Mononuclear cell (primary cell): ENCODE results near the gene GEMIN8. TPM values are rescaled to one million over a fixed set of nuclear protein-coding genes. Genes with fewer than 3 reads are reported as not detected.
A peak's percentile ranks its signal among the peaks of the same experiment; 100 is the strongest.

Experiments used
- H3K27me3 ChIP-seq: 2 replicates; pipeline ENCODE4 v1.6.0; 2011; ENCODE audit warnings: low read length, control low read depth; ENCODE audit not compliant: insufficient read depth
- H3K4me1 ChIP-seq: 2 replicates; pipeline ENCODE4 v1.5.1; 2011; ENCODE audit warnings: mild to moderate bottlenecking, low read length, control low read depth; ENCODE audit not compliant: insufficient read depth
- H3K4me3 ChIP-seq: 2 replicates; pipeline ENCODE4 v1.5.1; 2011; ENCODE audit warnings: mild to moderate bottlenecking, low read length, moderate library complexity
- H3K9me3 ChIP-seq: 2 replicates; pipeline ENCODE4 v1.5.1; 2011; ENCODE audit warnings: low read depth, mild to moderate bottlenecking, control low read depth, low read length
- total RNA-seq: library from RNA; depleted of rRNA; stranded (reverse); fragments of >200 nt; gene quantifications from one replicate; pipeline ENCODE4 v1.2.3, GENCODE V29; 2012

GEMIN8 gene
- total RNA-seq, 1 donor, result 6.1 TPM

- H3K27me3 ChIP-seq, result no peaks in the 10 kb centered on the region
Measured at GRCh38 chrX:14029039-14029424, 660 bp downstream of the GEMIN8 start.

DNA sequence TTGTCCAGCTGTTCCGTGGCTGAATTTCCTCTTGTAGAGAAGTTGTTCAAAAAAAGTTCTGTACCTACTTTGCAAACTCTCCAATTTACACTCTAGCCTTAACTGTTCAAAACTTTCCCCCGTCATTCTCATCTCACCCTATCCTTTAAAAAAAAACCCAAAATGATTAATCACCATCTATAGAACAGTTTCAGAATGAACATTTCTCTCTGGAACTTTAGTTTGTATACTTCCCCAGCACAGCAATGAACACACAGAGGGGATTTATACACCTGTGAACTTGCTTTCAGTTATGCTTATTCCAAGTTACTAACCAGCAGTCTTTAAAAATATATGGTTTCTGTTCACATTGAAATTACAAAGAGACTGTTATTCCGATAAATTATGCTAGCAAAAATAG, 1.2 kb downstream of the GEMIN8 start:
- peaks cover 28% of the 10 kb centered on the region for H3K4me1 ChIP-seq
- no peaks in the 10 kb centered on the region for H3K27me3 ChIP-seq
- H3K4me3 ChIP-seq, result no peak overlapping the region
- H3K9me3 ChIP-seq, result no peaks in the 10 kb centered on the region

More at GRCh38 chrX:14029039-14029424, 660 bp downstream of the GEMIN8 start:
- Histone ChIP-seq H3K4me1 (peaks cover 28% of the 10 kb centered on the region), H3K4me3 (peak overlapping the region; percentile 70), H3K9me3 (no peaks in the 10 kb centered on the region)

DNA sequence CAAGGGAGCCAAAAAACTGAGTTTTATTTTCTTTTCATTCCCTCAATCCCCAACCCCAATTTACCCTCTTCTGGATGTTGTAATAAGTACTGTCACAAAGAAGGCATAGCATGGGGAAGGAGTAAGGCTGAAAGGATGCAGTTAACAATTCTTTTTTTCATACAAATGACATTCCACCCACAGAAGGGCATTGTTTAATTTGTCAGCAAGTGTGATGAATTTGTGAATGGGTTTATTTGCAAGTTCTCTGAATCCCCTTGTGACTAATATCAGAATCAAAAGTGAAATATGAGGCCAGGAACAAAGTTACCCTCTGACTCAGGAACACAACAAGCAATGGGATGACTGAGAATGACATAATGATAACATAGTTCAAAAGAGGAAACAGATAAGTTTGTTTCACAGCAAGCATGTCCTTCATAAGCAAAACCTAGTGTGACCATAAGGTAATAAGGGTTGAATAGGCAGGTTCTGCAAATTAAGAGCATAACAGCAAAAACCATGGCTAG, 2.1 kb downstream of the GEMIN8 start:
- H3K4me3 ChIP-seq, result no peak overlapping the region
- H3K4me1 ChIP-seq, result peaks cover 24% of the 10 kb centered on the region
- H3K9me3 ChIP-seq, result no peaks in the 10 kb centered on the region
- no peaks in the 10 kb centered on the region for H3K27me3 ChIP-seq

- Histone ChIP-seq H3K4me1 (peaks cover 21% of the 10 kb centered on the region), H3K9me3 (no peaks in the 10 kb centered on the region), H3K27me3 (no peaks in the 10 kb centered on the region), H3K4me3 (no peak overlapping the region)
Measured at GRCh38 chrX:14027036-14027435, 2.7 kb downstream of the GEMIN8 start.

DNA sequence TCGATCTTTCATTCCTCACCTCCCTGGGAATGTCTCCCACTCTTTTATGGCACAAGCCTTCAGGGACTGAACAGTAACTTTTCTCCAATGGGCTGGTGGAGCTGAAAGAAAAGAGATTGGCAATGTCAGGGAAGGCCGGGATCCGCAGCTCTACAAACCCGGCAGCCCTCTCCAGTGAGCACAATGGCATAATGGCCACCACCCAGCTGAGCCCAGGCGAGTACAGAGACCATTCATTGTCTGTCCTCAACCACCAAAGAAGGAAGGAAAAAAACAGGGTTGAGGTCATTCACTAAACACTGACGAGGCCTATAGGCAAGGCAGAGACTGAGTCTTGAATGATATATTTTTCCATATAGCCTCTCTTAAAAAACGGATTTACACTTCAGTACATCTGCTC, 3.6 kb downstream of the GEMIN8 start:
- no peaks in the 10 kb centered on the region for H3K27me3 ChIP-seq
- H3K4me3 ChIP-seq, result no peak overlapping the region
- H3K4me1 ChIP-seq, result peaks cover 20% of the 10 kb centered on the region
- no peaks in the 10 kb centered on the region for H3K9me3 ChIP-seq

- no peak overlapping the region for H3K4me3 ChIP-seq
- H3K4me1 ChIP-seq, result peaks cover under 1% of the 10 kb centered on the region
- no peaks in the 10 kb centered on the region for H3K27me3 ChIP-seq
- H3K9me3 ChIP-seq, result no peaks in the 10 kb centered on the region
Measured at GRCh38 chrX:14022019-14022418, 7.7 kb downstream of the GEMIN8 start.

DNA sequence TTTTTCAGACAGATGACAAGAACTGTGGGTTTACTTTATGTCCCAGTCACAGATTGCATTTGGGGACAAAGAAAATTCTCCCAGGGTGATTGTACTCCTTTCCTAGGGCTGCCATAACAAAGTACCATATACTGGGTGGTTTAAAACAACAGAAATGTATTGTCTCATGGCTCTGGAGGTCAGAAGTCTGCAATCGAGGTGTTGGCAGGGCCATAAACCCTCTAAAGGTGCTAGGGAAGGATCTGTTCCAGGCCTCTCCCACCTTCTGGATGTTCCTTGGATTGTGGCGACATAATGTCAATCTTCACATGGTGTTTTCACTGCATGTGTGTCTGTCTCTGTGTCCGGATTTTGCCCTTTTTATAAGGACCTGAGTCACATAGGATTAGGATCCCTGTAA, 12.3 kb downstream of the GEMIN8 start:
- Histone ChIP-seq H3K4me1 (no peaks in the 10 kb centered on the region), H3K4me3 (no peak overlapping the region), H3K9me3 (no peaks in the 10 kb centered on the region), H3K27me3 (no peaks in the 10 kb centered on the region)

- no peaks in the 10 kb centered on the region for H3K9me3 ChIP-seq
- no peaks in the 10 kb centered on the region for H3K27me3 ChIP-seq
- H3K4me3 ChIP-seq, result no peak overlapping the region
- H3K4me1 ChIP-seq, result no peaks in the 10 kb centered on the region
Measured at GRCh38 chrX:14015941-14016340, 13.8 kb downstream of the GEMIN8 start.

DNA sequence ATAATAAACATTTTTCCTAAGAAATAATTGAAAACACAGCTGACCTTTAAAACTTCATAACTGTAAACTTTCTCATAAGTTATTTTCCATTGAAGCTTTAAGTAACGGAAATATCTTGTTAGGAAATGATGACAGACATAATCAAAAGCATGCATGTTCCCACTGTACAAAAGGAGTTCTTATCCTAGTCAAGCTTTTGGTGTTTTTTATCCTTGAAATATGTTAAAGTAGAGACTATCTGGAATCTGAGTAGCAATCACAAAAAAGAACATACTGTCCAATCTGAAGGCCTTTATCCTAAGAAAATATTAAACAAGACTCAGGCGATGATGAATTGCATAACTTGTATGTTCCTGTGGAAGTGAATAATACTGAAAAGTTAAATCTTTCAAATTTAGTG, 14.4 kb downstream of the GEMIN8 start:
- Histone ChIP-seq H3K27me3 (no peaks in the 10 kb centered on the region), H3K4me3 (no peak overlapping the region), H3K9me3 (no peaks in the 10 kb centered on the region), H3K4me1 (no peaks in the 10 kb centered on the region)

GRCh38 chrX:14014526-14014925, 15.2 kb downstream of the GEMIN8 start:
- no peaks in the 10 kb centered on the region for H3K9me3 ChIP-seq
- H3K4me3 ChIP-seq, result no peak overlapping the region

DNA sequence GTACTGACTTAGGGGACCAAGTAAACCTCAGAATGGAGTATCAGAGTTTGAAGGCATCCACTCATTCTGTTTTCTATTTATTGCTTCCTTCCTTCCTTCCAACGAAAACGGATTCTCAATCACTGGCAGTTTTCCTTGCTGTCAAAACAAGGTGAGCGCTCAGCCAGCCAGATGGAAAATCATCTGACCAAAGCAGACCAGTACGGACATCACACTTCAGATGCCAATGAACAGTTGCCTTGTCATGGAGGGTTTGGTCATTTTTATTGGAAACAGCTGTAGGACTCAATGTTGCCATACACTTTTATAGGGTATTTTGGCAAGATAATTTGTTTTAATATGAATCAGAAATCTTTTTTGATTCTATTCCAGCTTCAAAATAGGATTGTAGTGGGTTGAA, 16.6 kb downstream of the GEMIN8 start:
- Histone ChIP-seq H3K4me1 (no peaks in the 10 kb centered on the region), H3K9me3 (no peaks in the 10 kb centered on the region), H3K27me3 (no peaks in the 10 kb centered on the region), H3K4me3 (no peak overlapping the region)

More at GRCh38 chrX:14014526-14014925, 15.2 kb downstream of the GEMIN8 start:
- no peaks in the 10 kb centered on the region for H3K4me1 ChIP-seq
- no peaks in the 10 kb centered on the region for H3K27me3 ChIP-seq

DNA sequence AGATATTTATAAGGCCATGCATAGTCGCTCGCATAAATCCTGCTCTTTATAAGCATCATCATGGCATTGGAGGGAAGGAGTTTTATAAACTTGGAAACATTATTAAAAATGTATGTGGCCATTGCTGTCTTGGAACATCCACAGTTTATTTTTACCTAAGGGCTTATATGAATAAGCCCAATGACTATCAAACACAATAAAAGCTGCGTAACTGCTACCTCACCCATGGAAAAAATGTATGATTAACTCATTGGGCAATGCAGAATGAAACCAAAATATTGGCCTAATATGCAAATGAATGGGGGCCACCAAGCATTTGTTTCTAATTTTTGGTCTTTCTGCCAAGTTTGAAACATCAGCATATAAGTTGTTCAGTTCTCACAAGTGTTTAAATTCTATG, 19.1 kb downstream of the GEMIN8 start:
- Histone ChIP-seq H3K4me1 (no peaks in the 10 kb centered on the region), H3K9me3 (no peaks in the 10 kb centered on the region), H3K27me3 (no peaks in the 10 kb centered on the region), H3K4me3 (no peak overlapping the region)

DNA sequence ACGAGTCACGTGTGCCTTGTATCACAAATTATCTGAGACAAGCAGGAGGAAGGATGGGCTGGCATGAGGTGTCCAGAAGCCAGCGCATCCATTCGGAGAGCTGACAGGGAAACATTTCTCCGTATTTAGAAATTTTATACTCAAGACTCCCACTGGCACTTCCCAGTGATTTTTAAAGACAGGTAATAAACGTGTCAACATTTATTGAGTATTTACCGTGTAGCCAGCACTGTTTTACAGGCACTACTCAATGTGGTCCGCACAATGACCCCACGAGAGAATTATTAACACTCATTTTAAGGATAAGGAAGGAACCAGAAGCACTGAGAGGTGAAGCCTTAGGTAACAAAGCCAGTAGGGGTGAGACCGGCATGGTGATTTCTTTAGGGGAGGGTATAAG, 23.2 kb downstream of the GEMIN8 start:
- H3K27me3 ChIP-seq, result no peaks in the 10 kb centered on the region
- H3K4me1 ChIP-seq, result no peaks in the 10 kb centered on the region
- no peak overlapping the region for H3K4me3 ChIP-seq
- H3K9me3 ChIP-seq, result no peaks in the 10 kb centered on the region

DNA sequence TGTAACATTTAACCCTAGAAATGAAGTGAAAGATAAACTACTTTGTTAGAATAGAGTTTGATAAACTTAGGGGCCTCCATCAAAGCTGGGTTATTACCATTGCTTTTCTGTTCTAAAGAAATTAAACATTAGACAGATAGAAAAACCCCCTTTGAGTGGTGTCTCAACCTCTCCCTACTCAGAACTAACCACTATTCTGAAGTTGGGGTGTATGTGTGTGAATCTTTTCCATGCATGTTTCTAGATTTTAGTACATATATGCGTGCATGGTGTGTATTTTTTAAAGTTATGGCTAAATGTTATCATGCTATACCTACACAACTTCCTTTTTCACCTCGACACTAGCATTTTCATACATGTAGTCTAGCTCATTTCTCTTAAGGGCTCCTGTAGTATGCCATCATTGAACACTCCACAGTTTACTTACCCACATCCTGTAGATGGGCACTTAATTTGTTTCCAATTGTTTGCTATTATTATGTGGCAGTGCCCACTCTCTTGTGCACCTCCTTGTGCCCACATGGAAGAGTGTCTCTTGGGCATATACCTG, 25.7 kb downstream of the GEMIN8 start:
- Histone ChIP-seq H3K4me3 (no peak overlapping the region), H3K27me3 (no peaks in the 10 kb centered on the region), H3K4me1 (no peaks in the 10 kb centered on the region), H3K9me3 (no peaks in the 10 kb centered on the region)

DNA sequence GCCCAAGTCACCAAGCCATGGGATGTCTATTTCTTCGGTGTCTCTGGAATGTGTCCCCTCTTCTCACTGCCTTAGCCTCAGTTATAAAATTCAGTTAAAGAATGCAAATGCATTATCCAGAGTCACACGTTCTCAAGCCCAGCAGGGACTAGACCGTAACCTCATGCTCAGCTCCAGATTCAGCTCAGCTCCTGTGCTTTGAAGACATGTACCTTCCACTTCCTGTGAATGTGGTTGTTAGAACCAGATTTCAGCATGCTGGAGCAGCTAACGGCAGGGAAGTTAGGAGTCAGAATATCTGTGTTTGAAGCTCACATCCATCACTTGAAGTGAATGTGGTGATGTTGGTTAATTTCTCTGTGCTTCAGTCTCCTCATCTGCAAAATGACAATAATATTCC, 26.7 kb downstream of the GEMIN8 start:
- Histone ChIP-seq H3K27me3 (no peaks in the 10 kb centered on the region), H3K9me3 (no peaks in the 10 kb centered on the region), H3K4me3 (no peak overlapping the region), H3K4me1 (no peaks in the 10 kb centered on the region)

GRCh38 chrX:13996650-13997049, 33.0 kb downstream of the GEMIN8 start:
- no peaks in the 10 kb centered on the region for H3K4me1 ChIP-seq
- H3K9me3 ChIP-seq, result no peaks in the 10 kb centered on the region

More at GRCh38 chrX:13996650-13997049, 33.0 kb downstream of the GEMIN8 start:
- Histone ChIP-seq H3K4me3 (no peak overlapping the region), H3K27me3 (no peaks in the 10 kb centered on the region)
